Bronchial epithelial cell (primary cell): Measurements from ENCODE around the gene PLEKHM2. TPM values are rescaled to one million over a fixed set of nuclear protein-coding genes. Genes with fewer than 3 reads are reported as not detected.

Experiments used
- DNase-seq: peaks from one replicate; pipeline ENCODE4 v3.0.0-alpha.2; 2010; ENCODE audit warnings: low read depth
- FAIRE-seq: peaks from 2 replicates; lab custom pipeline; 2011; peaks lifted over from hg19 to GRCh38; lab: Jason Lieb, UNC
- H3K27me3 ChIP-seq: 2 replicates; pipeline ENCODE4 v1.5.1; 2011; ENCODE audit warnings: low read length; ENCODE audit not compliant: control insufficient read depth, insufficient read depth
- H3K36me3 ChIP-seq: 2 replicates; pipeline ENCODE4 v1.5.1; 2011; ENCODE audit warnings: low read length; ENCODE audit not compliant: control insufficient read depth, insufficient read depth
- H3K4me3 ChIP-seq: 2 replicates; pipeline ENCODE4 v1.5.1; 2011; ENCODE audit warnings: mild to moderate bottlenecking, low read depth, low read length, control low read depth
- CTCF ChIP-seq: IDR thresholded peaks from 2 replicates; pipeline ENCODE4 v1.5.1; 2011; ENCODE audit warnings: mild to moderate bottlenecking, moderate library complexity, low read length, control low read depth, inconsistent platforms; ENCODE audit not compliant: insufficient read depth, severe bottlenecking
- total RNA-seq: library from RNA; depleted of rRNA; stranded (reverse); fragments of >200 nt; gene quantifications from 2 replicates; pipeline ENCODE4 v1.2.1, GENCODE V29; 2014

PLEKHM2 gene
- total RNA-seq, 1 donor from 2014 or later = 60.6 TPM

DNA sequence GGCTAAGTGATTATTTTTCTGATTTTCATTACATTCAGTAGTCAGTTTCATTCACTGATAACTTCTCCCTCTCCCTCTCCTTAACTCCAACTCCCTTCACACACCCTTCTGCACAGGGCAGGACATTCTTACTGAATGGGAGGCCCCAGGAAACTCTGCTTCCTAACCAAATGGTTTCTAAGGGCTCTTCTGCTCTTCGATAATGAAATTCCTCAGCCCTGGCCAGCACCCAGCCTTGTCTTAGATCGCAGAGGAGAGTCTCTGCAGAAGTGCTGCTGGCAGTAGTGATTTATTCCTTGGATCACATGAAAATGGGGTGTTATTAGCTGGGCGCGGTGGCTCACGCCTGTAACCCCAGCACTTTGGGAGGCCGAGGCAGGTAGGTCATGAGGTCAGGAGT is 16.4 kb downstream of the PLEKHM2 start:
- H3K36me3 ChIP-seq = peaks cover 9% of the 10 kb centered on the region
- no peak for FAIRE-seq
- TF ChIP-seq CTCF = no peak
- no peaks in the 10 kb centered on the region for H3K27me3 ChIP-seq
- no peak for DNase-seq
- no peak overlapping the region for H3K4me3 ChIP-seq

- no peak for TF ChIP-seq CTCF
- no peaks in the 10 kb centered on the region for H3K27me3 ChIP-seq
- H3K4me3 ChIP-seq = no peak overlapping the region
- DNase-seq (no peak), FAIRE-seq (peak; percentile 80)
- peaks cover 11% of the 10 kb centered on the region for H3K36me3 ChIP-seq
These were observed 17.7 kb downstream of the PLEKHM2 start for GRCh38 chr1:15701784-15702183.

GRCh38 chr1:15702722-15703550 is 18.8 kb downstream of the PLEKHM2 start:
- FAIRE-seq = no peak
- TF ChIP-seq CTCF = peak; percentile 35
- peak; percentile 31 for DNase-seq
- no peaks in the 10 kb centered on the region for H3K27me3 ChIP-seq
- H3K36me3 ChIP-seq = peaks cover 10% of the 10 kb centered on the region
- H3K4me3 ChIP-seq = no peak overlapping the region

DNA sequence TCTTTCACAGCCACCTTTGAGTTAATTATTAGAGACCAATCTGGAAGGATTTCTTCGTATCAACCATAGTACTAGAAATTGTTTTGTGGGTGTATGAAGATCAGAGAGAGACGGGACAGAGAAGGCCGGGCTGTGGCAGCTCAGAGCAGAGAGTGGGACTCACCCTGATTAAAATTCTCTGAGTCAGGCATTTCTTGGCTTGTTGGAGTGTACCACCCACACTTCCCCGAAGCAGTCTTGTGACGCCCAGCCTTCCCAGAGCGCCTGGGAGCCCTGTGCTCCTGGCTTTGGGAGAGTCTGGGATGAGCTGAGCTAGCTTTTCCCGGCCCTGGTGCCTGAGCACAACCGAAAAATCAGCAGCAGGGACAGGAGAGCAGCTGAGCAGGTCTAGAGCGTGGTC is 19.4 kb downstream of the PLEKHM2 start:
- TF ChIP-seq CTCF = no peak
- DNase-seq (peak; percentile 79), FAIRE-seq (no peak)
- Histone ChIP-seq H3K4me3 (no peak overlapping the region), H3K36me3 (peaks cover 10% of the 10 kb centered on the region), H3K27me3 (no peaks in the 10 kb centered on the region)

- peaks cover 10% of the 10 kb centered on the region for H3K36me3 ChIP-seq
- FAIRE-seq (no peak), DNase-seq (no peak)
- no peaks in the 10 kb centered on the region for H3K27me3 ChIP-seq
- no peak for TF ChIP-seq CTCF
- H3K4me3 ChIP-seq = no peak overlapping the region
These were observed 20.5 kb downstream of the PLEKHM2 start for GRCh38 chr1:15704526-15705183.

GRCh38 chr1:15705184-15705566 is 21.1 kb downstream of the PLEKHM2 start:
- H3K36me3 ChIP-seq = peaks cover 10% of the 10 kb centered on the region
- no peaks in the 10 kb centered on the region for H3K27me3 ChIP-seq
- DNase-seq (no peak), FAIRE-seq (no peak)
- H3K4me3 ChIP-seq = no peak overlapping the region
- no peak for TF ChIP-seq CTCF
